Testis (tissue), 3 donors: Measurements from ENCODE around the gene CCHCR1. TPM values are rescaled to one million over a fixed set of nuclear protein-coding genes. Genes with fewer than 3 reads are reported as not detected.
"Not testable (repeated sequence)": the region's sequence is repeated elsewhere in the genome, so short reads cannot be mapped to it uniquely, and the experiment has no call there.

Experiments
- DNase-seq: peaks from one replicate; pipeline ENCODE4 v3.0.0-alpha.2; 2019
- H3K27ac ChIP-seq, 2 donors: fragments of 200-600 bp; sonication (generic); one replicate each; pipeline ENCODE4 v1.5.1; 2019
- H3K27me3 ChIP-seq: fragments of 200-600 bp; sonication (generic); one replicate; pipeline ENCODE4 v1.5.1; 2019
- H3K36me3 ChIP-seq: fragments of 200-600 bp; sonication (generic); one replicate; pipeline ENCODE4 v1.5.1; 2017; ENCODE audit warnings: low read depth; ENCODE audit errors: missing control alignments
- H3K4me1 ChIP-seq: fragments of 200-600 bp; sonication (generic); one replicate; pipeline ENCODE4 v1.5.1; 2019
- H3K4me3 ChIP-seq, 2 donors: fragments of 200-600 bp; sonication (generic); one replicate each; pipeline ENCODE4 v1.5.1; 2017 to 2019
- H3K9me3 ChIP-seq: fragments of 200-600 bp; sonication (generic); one replicate; pipeline ENCODE4 v1.5.1; 2017
- POLR2A ChIP-seq: fragments of 450-650 bp; IDR thresholded peaks from one replicate; pipeline ENCODE4 v1.6.1; 2017; ENCODE audit warnings: antibody characterized with exemption, mild to moderate bottlenecking, moderate library complexity
- WGBS, 2 donors: methylation state at CpG; one replicate each; pipeline ENCODE4 v1.1.5; 2018; 5-methylcytosine and 5-hydroxymethylcytosine counted together
- intact Hi-C: fragments of 100-400 bp; cut with DNase I; formaldehyde crosslinking; loops from one replicate; pipeline ENCODE4 v1.15.1; 2023; ENCODE audit warnings: low total_unique reads
- polyA plus RNA-seq: library from polyadenylated mRNA; stranded (reverse); fragments of 350-450 nt; fragmentation: Illumina TruSeq; extraction: RNeasy Lipid Tissue Mini Kit (QIAGEN cat#74804); gene quantifications from one replicate; pipeline ENCODE4 v1.2.3, GENCODE V29; 2014; ENCODE audit warnings: low read depth, low replicate concordance; ENCODE audit not compliant: insufficient read depth
- total RNA-seq, 2 donors: library from RNA; depleted of rRNA; stranded (reverse); fragments of >200 nt; gene quantifications; one replicate each; pipeline ENCODE4 v1.2.3, GENCODE V29; 2016
- TF ChIP-seq, protein P1 (sequence below), 3 experiments: fragments of 450-650 bp in 2 of 3; fragments of 200-600 bp in 1 of 3; sonication (generic) in 1 of 3; IDR thresholded peaks; one replicate each; pipeline ENCODE4 v1.5.1; 2016 to 2019; ENCODE audit warnings: antibody characterized with exemption in 3 of 3, mild to moderate bottlenecking in 2 of 3, moderate library complexity in 1 of 3

The CCHCR1 gene
- total and polyA plus RNA-seq, 3 donors from 2014 or later: 86.4 to 174 (median 93.2) TPM

GRCh38 chr6:31170600-31170881 lies 12.9 kb upstream of the CCHCR1 start, which contains the start of gene POU5F1:
TSS of gene POU5F1 (minus strand) at chr6:31170682. CDS start at chr6:31170620, 62 bp downstream.
- Histone ChIP-seq H3K27me3 (no peaks in the 10 kb centered on the region), H3K27ac (no peak within 1 kb of the TSS), H3K9me3 (no peaks in the 10 kb centered on the region), H3K4me3 (no peak within 1 kb of the TSS), H3K36me3 (no peaks in the 10 kb centered on the region), H3K4me1 (no peaks in the 10 kb centered on the region)
- WGBS, 2 donors: 62 to 67% methylated on average over 7 to 9 of the region's 9 CpGs
- no peak for TF ChIP-seq POLR2A
- TF ChIP-seq, protein P1, sequence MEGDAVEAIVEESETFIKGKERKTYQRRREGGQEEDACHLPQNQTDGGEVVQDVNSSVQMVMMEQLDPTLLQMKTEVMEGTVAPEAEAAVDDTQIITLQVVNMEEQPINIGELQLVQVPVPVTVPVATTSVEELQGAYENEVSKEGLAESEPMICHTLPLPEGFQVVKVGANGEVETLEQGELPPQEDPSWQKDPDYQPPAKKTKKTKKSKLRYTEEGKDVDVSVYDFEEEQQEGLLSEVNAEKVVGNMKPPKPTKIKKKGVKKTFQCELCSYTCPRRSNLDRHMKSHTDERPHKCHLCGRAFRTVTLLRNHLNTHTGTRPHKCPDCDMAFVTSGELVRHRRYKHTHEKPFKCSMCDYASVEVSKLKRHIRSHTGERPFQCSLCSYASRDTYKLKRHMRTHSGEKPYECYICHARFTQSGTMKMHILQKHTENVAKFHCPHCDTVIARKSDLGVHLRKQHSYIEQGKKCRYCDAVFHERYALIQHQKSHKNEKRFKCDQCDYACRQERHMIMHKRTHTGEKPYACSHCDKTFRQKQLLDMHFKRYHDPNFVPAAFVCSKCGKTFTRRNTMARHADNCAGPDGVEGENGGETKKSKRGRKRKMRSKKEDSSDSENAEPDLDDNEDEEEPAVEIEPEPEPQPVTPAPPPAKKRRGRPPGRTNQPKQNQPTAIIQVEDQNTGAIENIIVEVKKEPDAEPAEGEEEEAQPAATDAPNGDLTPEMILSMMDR (IDR thresholded peaks at IDR 0.05): no peak
- intact Hi-C loops: no loop called here
- no peak for DNase-seq

DNA sequence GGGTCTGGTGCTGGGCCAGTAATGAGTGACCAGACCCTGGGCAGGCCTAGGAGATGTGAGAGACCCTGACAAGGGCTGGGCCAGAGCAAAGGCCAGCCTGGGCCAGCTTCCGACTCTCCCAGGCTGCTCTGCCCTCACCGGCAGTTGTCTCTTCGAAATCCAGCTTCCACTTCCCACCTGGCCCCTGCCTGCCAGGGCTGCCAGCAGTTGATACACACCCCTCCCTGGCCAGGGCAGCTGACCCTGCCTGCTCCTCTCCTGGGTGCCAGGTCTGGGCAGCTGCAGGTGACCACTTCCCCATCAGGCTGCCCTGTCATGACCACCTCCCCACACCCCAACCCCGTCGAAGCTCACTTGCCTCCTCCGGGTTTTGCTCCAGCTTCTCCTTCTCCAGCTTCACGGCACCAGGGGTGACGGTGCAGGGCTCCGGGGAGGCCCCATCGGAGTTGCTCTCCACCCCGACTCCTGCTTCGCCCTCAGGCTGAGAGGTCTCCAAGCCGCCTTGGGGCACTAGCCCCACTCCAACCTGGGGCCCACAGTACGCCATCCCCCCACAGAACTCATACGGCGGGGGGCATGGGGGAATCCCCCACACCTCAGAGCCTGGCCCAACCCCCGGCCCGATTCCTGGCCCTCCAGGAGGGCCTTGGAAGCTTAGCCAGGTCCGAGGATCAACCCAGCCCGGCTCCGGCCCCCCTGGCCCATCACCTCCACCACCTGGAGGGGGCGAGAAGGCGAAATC lies 12.4 kb upstream of the CCHCR1 start:
- WGBS, 2 donors: 60% methylated on average over 15 to 23 of the region's 23 CpGs

DNA sequence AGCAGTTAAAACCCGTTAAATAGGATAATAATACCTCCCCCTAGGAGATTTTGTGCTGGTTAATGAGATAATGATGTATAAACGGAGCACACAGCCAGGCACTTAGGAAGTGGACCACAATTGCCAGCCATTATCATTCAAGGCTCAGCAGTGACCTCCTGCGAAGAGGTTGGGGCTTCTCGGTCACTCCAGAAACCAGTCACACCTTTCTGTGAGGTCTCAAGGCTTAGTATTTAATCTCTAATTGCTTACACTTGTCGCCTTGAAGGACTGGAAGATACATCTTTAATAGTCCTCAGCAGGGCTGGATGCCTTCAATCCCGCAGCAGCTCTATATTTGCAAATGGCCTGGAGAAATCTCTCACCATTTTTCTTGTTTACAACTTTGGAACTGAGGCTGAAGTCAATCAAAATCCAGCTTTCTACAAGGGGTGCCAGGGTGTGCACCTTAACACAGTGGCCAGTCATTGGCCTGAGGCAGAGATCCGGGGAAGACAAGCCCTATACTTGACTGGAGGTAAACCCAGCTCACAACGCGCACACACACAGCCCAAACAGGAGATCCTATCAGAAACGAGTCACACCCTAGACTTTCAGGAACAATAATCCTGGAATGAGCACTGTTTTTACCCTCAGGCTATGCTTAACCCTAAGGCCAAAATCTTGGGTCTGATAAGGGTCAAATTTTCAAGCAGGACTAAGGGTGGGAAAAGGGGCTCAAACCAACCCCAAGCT lies 11.7 kb upstream of the CCHCR1 start:
- TF ChIP-seq POLR2A: no peak
- TF ChIP-seq, protein P1 (IDR thresholded peaks at IDR 0.05): no peak
- intact Hi-C loops: no loop called here
- H3K36me3 ChIP-seq: no peaks in the 10 kb centered on the region
- no peak for DNase-seq
- no peak overlapping the region for H3K4me3 ChIP-seq
- H3K4me1 ChIP-seq: no peaks in the 10 kb centered on the region
- H3K27ac ChIP-seq: no peak overlapping the region
- 77 to 84% methylated on average over 10 of the region's 10 CpGs for WGBS, 2 donors
- H3K9me3 ChIP-seq: no peaks in the 10 kb centered on the region
- no peaks in the 10 kb centered on the region for H3K27me3 ChIP-seq

More for the DNA sequence above, 12.4 kb upstream of the CCHCR1 start:
- intact Hi-C loops, H3K27ac ChIP-seq, H3K9me3 ChIP-seq, H3K27me3 ChIP-seq, H3K4me1 ChIP-seq, DNase-seq, H3K4me3 ChIP-seq, H3K36me3 ChIP-seq: not testable (repeated sequence)

GRCh38 chr6:31168606-31169005 lies 11.0 kb upstream of the CCHCR1 start:
- Histone ChIP-seq H3K36me3 (no peaks in the 10 kb centered on the region), H3K27ac (no peak overlapping the region), H3K27me3 (no peaks in the 10 kb centered on the region), H3K4me1 (no peaks in the 10 kb centered on the region), H3K4me3 (no peak overlapping the region), H3K9me3 (no peaks in the 10 kb centered on the region)
- DNase-seq: no peak
- TF ChIP-seq POLR2A: no peak
- TF ChIP-seq, protein P1 (IDR thresholded peaks at IDR 0.05): no peak
- intact Hi-C loops: no loop called here
- WGBS, 2 donors: 78 to 79% methylated on average over 3 of the region's 3 CpGs

- H3K9me3 ChIP-seq: no peaks in the 10 kb centered on the region
- H3K27ac ChIP-seq: no peak overlapping the region
- 73 to 77% methylated on average over 5 of the region's 5 CpGs for WGBS, 2 donors
- no peak for DNase-seq
- H3K36me3 ChIP-seq: no peaks in the 10 kb centered on the region
- no peaks in the 10 kb centered on the region for H3K4me1 ChIP-seq
- H3K27me3 ChIP-seq: no peaks in the 10 kb centered on the region
- intact Hi-C loops: no loop called here
- H3K4me3 ChIP-seq: no peak overlapping the region
- TF ChIP-seq, protein P1 (IDR thresholded peaks at IDR 0.05): no peak
- TF ChIP-seq POLR2A: no peak
These were observed 8.4 kb upstream of the CCHCR1 start for GRCh38 chr6:31165986-31166385.

- 87 to 88% methylated on average over 15 to 17 of the region's 17 CpGs for WGBS, 2 donors
- intact Hi-C loops: not testable (repeated sequence)
These were observed 7.6 kb upstream of the CCHCR1 start for GRCh38 chr6:31165064-31165832.

DNA sequence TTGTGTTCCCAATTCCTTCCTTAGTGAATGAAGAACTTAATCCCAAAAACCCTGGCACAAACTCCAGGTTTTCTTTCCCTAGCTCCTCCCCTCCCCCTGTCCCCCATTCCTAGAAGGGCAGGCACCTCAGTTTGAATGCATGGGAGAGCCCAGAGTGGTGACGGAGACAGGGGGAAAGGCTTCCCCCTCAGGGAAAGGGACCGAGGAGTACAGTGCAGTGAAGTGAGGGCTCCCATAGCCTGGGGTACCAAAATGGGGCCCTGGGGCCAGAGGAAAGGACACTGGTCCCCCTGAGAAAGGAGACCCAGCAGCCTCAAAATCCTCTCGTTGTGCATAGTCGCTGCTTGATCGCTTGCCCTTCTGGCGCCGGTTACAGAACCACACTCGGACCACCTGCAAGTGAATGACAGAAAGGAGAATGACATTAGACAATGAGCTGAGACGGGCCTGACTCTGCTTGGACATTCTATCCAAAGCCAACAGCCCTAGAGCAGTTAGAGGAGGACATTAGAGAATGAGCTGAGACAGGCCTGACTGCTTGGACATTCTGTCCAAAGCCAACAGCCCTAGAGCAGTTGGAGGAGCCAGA lies 7.0 kb upstream of the CCHCR1 start:
- H3K27me3 ChIP-seq, H3K4me1 ChIP-seq, H3K36me3 ChIP-seq, DNase-seq, H3K4me3 ChIP-seq, intact Hi-C loops, H3K9me3 ChIP-seq, H3K27ac ChIP-seq: not testable (repeated sequence)
- 84 to 96% methylated on average over 2 to 7 of the region's 9 CpGs for WGBS, 2 donors

More at GRCh38 chr6:31165064-31165832, 7.6 kb upstream of the CCHCR1 start:
- H3K36me3 ChIP-seq, H3K4me3 ChIP-seq, H3K4me1 ChIP-seq, H3K27me3 ChIP-seq, DNase-seq, H3K9me3 ChIP-seq, H3K27ac ChIP-seq: not testable (repeated sequence)
